Lung (tissue), 12 donors: ENCODE data around the gene SESN1. TPM values are rescaled to one million over a fixed set of nuclear protein-coding genes. Genes with fewer than 3 reads are reported as not detected.

Experiments used
- ATAC-seq: fragments of 200-7000 bp; cut with Tn5 transposase; one replicate; pipeline ENCODE4 v1.9.1; 2020; ENCODE audit warnings: moderate number of reproducible peaks; ENCODE audit not compliant: insufficient read depth, low FRiP score
- DNase-seq, 3 donors: peaks; one replicate each; pipeline ENCODE4 v3.0.0-alpha.2; 2013 to 2017
- H3K27ac ChIP-seq, 2 donors: one replicate each; pipeline ENCODE4 v1.5.1; 2013; ENCODE audit warnings: mild to moderate bottlenecking in 2 of 2, moderate library complexity in 2 of 2, control low read depth in 1 of 2, inconsistent platforms in 1 of 2, low read depth in 1 of 2, low read length in 1 of 2
- H3K27me3 ChIP-seq, 3 donors: one replicate each; pipeline ENCODE4 v1.5.1; 2013; ENCODE audit warnings: low read length in 2 of 3; ENCODE audit not compliant: control insufficient read depth in 3 of 3, insufficient read depth in 3 of 3
- H3K36me3 ChIP-seq, 4 donors: one replicate each; pipeline ENCODE4 v1.5.1; 2013; ENCODE audit warnings: low read length in 4 of 4, mild to moderate bottlenecking in 1 of 4, moderate library complexity in 1 of 4; ENCODE audit not compliant: control insufficient read depth in 4 of 4, insufficient read depth in 4 of 4
- H3K4me1 ChIP-seq, 5 donors: one replicate each; pipeline ENCODE4 v1.5.1; 2013; ENCODE audit warnings: low read length in 5 of 5, mild to moderate bottlenecking in 2 of 5, moderate library complexity in 1 of 5; ENCODE audit not compliant: control insufficient read depth in 5 of 5, insufficient read depth in 5 of 5
- H3K4me3 ChIP-seq: one replicate; pipeline ENCODE4 v1.5.1; 2013; ENCODE audit warnings: mild to moderate bottlenecking, control low read depth, moderate library complexity
- H3K9ac ChIP-seq, 2 donors: one replicate each; pipeline ENCODE4 v1.5.1; 2013; ENCODE audit warnings: low read length in 2 of 2, control low read depth in 1 of 2; ENCODE audit not compliant: insufficient read depth in 1 of 2
- H3K9me3 ChIP-seq, 4 donors: one replicate each; pipeline ENCODE4 v1.5.1; 2013; ENCODE audit warnings: low read length in 3 of 4, mild to moderate bottlenecking in 1 of 4, moderate library complexity in 1 of 4; ENCODE audit not compliant: control insufficient read depth in 4 of 4, insufficient read depth in 3 of 4
- CTCF ChIP-seq: IDR thresholded peaks from 2 replicates; pipeline ENCODE4 v1.5.1; 2012; ENCODE audit warnings: mild to moderate bottlenecking; ENCODE audit errors: control extremely low read depth, extremely low read depth
- WGBS, 2 donors: extraction: QIAGEN DNeasy Blood & Tissue Kit; methylation state at CpG; one replicate each; pipeline ENCODE4 v1.1.7; 2013; 5-methylcytosine and 5-hydroxymethylcytosine counted together
- polyA plus RNA-seq, 2 donors: library from polyadenylated mRNA; stranded (reverse); fragments of 200-250 nt; gene quantifications; one replicate each; pipeline ENCODE4 v1.2.1, GENCODE V29; 2013
- total RNA-seq, 2 donors: library from RNA; depleted of rRNA in 1 of 2; stranded (reverse); fragments of >200 nt in 1 of 2; gene quantifications; one replicate each; pipeline ENCODE4 v1.2.1, GENCODE V29; 2014 to 2021
- donor health status: control.
- donor health status: control.
- donor health status: Bipolar disorder and iron deficiency.
- donor health status: healthy.
- donor health status: DM: yes; HTN: yes; CAD: no.

SESN1 gene
- total and polyA plus RNA-seq, 4 donors: 12.9 to 69.8 (median 21.0) TPM

- WGBS, 2 donors: 96 to 99% methylated on average over 2 of the region's 2 CpGs
- Histone ChIP-seq H3K9ac (no peak overlapping the region), H3K27ac (no peak overlapping the region), H3K36me3 (no peaks in the 10 kb centered on the region), H3K9me3 (no peaks in the 10 kb centered on the region), H3K4me1 (peaks cover 0 to 18% (median 0%) of the 10 kb centered on the region in 5 donors), H3K27me3 (no peaks in the 10 kb centered on the region), H3K4me3 (no peak overlapping the region)
- TF ChIP-seq CTCF: no peak
- ATAC-seq (no peak), DNase-seq (no peak)
Measured at GRCh38 chr6:109024368-109024767, 70.3 kb downstream of the SESN1 start.

GRCh38 chr6:109023356-109023925 lies 71.2 kb downstream of the SESN1 start:
- Histone ChIP-seq H3K9me3 (no peaks in the 10 kb centered on the region), H3K4me1 (peaks cover 0 to 18% (median 0%) of the 10 kb centered on the region in 5 donors), H3K4me3 (no peak overlapping the region), H3K9ac (no peak overlapping the region), H3K27ac (no peak overlapping the region), H3K27me3 (no peaks in the 10 kb centered on the region), H3K36me3 (no peaks in the 10 kb centered on the region)
- no peak for TF ChIP-seq CTCF
- ATAC-seq: no peak
- DNase-seq: no peak

GRCh38 chr6:109021870-109022269 lies 72.8 kb downstream of the SESN1 start:
- no peak for ATAC-seq
- Histone ChIP-seq H3K9me3 (no peaks in the 10 kb centered on the region), H3K27me3 (no peaks in the 10 kb centered on the region), H3K9ac (no peak overlapping the region), H3K4me3 (no peak overlapping the region), H3K4me1 (peaks cover 0 to 15% (median 0%) of the 10 kb centered on the region in 5 donors), H3K36me3 (no peaks in the 10 kb centered on the region), H3K27ac (no peak overlapping the region)
- WGBS, 2 donors: 95 to 96% methylated on average over 1 of the region's 1 CpG
- no peak for TF ChIP-seq CTCF
- DNase-seq: no peak

GRCh38 chr6:109019911-109020310 lies 74.7 kb downstream of the SESN1 start:
- peaks cover 0 to 14% (median 3%) of the 10 kb centered on the region in 5 donors for H3K4me1 ChIP-seq
- no peak for TF ChIP-seq CTCF
- H3K36me3 ChIP-seq: no peaks in the 10 kb centered on the region
- no peak for DNase-seq
- no peak overlapping the region for H3K4me3 ChIP-seq
- no peaks in the 10 kb centered on the region for H3K9me3 ChIP-seq
- H3K27ac ChIP-seq: no peak overlapping the region
- H3K9ac ChIP-seq: no peak overlapping the region
- ATAC-seq: no peak
- no peaks in the 10 kb centered on the region for H3K27me3 ChIP-seq
- 59 to 72% methylated on average over 1 of the region's 1 CpG for WGBS, 2 donors
